ENCODE data around the gene PRR14. TPM values are rescaled to one million over a fixed set of nuclear protein-coding genes. Genes with fewer than 3 reads are reported as not detected.

Gene PRR14
- 18.1 to 25.2 TPM (median 24.3 TPM) in 5 replicates for total RNA-seq (2022; extraction: Qiagen RNA extraction; ENCODE audit: low read depth)

DNA sequence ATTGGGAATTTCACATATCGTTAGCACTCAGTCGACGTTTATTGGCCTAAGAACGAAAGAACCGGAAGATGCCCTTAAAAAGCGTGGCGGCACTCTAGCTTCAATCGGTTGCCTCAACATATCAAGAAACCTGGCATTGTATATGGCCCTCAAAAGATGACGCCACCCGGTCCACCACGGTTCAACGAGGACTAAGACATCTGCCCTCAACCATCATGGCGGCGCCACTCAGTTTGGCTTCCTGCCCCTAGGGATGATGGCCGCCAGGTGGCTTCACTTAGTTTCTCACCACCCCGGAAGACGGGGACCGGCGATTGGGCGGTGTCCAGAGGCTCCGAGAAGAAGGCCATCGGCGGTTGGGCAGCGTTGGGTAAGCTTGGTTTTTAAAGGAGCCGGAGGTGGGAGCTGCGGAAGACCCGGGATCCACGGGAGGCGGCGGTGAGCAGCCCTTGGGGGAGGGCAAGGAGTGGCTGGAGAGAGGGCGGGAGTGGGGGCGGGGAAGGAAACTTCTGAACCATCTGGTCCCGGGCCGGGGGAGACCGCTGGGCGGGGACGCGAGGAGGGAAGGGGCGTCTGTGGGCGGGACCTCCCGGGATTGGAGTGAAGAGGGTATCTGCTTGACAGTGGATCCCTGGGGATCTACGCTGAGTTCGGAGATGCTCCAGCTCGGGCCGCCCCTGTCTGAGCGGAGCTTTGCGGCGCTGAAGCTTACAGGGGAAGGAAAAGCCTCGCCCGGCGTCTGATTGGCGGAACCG is at the start of gene PRR14:
Gene PRR14, plus strand, starts transcription at position 592 of the 755 bp plus-strand sequence. CDS start 686 bp downstream, outside the sequence.

DNA sequence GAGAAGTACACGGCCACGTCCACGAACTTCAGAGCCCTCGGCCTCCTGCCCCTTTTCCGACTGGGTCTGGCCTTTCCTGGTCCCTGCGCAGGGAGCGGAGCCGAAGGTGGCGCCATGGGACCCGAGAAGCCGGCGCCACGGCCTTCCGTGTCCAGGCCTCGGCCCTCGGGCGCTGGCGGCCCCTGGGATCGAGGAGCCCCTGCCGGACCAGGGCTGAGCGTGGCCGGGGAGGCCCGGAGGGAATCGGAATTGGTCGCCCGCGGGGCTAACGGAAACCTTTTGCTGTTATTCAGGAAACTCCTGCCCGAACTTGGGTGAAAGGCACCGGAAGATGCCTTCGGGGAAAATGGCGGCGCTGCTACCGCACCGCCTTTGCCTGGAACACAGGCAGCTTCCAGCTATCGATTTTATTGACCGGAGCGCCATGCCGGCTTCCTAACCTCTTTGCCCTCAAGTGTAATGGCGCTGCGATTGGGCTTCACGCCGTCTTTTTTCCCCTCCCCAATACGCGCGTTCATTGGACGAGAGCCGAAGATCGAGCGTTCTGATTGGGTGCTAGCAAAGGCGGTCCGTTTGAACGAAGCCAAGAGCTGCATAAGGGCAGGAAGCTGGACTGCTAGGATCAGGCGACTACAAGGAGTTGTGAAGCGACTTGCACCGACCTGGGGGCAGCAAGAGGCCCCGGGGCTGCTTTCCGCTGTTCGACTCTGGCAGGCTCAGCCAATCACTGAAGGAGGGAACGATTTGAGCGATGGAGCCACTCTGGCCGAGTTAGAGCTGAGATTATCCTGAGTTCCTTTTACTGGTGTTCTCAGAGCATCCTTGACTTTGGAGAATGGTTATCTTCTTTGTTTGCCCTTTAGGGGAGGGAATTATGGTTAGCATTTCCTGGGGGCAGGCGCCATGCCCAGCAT is 40.6 kb upstream of the PRR14 start, which contains the start of gene ZNF689:
Gene ZNF689, minus strand, starts transcription at position 464 of the 914 bp plus-strand sequence. Its CDS starts 348 bp downstream, at position 116.

DNA sequence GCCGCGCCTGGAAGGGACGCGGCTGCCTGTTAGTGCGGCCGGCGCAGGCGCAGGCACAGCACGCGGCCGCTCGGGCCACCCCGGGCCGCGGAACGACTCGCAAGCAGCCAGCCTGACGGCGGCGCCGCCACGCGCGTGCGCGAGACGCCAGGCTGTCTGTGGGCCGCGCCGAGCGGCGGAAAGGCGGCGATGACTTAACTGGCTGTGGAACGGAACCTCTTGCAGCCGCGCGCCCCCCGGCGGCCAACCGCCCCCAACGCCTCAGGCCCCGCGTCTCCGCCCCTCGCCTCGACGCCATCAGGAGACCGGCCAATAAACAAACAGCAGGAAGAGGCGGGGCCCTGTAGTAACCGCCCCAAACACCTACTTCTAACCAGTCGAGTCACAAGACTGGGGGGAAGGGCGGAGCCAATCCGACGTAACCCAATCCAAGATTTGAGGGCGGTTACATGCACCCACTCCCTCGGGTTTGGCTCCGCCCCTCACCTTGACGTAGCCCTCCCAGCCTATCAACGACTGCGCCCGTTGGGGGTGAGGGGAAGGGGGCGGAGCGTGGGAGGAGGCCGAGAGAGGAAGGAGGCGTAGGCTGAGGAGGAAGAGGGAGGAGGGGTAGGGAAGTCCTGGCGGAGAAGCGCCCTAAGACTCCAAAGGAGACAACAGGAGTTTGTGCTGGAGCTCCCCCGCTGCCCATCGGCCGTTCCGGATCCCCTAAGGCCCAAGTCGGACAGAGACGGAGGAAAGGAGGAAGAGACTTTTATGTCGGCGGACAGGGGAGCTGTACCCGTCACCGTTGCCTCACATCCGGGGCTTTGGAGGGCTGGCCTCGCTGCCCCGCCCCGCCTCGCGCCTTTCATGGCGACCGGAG is 7.3 kb downstream of the PRR14 start, which contains the start of gene FBRS:
Gene FBRS, plus strand, starts transcription at position 566 of the 865 bp plus-strand sequence. CDS start 1,088 bp downstream, outside the sequence.

DNA sequence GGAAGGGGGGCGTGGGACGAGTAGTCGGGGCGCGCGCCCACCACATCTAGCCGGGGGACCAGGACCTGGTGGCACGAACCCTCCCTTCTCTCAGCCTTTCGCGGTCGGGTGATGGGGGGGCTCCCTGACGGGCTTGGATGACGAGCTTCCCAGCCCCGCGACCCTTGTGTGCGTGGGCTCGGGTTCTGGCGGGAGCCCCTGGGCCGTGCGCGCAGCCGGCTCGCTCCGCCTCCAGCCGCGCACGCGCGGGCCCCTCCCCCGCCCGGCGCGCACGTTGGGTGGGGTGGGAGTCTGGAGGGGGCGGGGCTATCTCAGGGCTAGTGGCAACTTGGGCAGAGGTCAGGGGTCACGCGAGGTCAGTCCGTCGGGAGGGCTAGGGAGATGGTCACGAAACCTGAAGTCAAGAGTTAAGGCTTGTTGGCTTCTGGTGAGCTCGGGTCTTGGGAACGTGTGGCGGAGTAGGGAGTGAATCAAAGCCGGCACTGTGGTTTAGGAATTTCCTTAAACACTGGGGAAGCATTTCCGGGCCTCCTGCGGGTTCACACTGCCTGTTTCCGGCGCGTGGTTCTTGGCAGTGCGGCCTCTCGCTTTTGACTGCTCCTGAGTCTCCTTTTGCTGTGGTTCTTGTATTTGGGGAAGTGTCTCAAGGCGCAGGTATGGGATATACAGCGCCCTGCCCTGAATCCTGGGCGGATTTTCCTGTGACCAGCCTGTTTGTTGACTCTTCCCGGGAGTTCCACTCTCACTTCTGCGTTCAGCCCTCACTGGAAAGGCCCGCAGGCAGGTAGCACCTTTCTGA is 48.3 kb downstream of the PRR14 start, which contains the start of gene SRCAP:
Gene SRCAP, plus strand, starts transcription at position 356 of the 799 bp plus-strand sequence. CDS start 1,654 bp downstream, outside the sequence.

Other genes with a start within 250 kb of the PRR14 start
- gene ZNF771, start 243.4 kb upstream of the PRR14 start, total RNA-seq (2022; extraction: Qiagen RNA extraction; ENCODE audit: low read depth): 3.4 to 7.1 TPM (median 6.1 TPM) in 5 replicates
- gene DCTPP1, start 220.9 kb upstream of the PRR14 start, total RNA-seq (2022; extraction: Qiagen RNA extraction; ENCODE audit: low read depth): 100.0 to 144 TPM (median 139 TPM) in 5 replicates
- 48.8 to 54.1 TPM (median 52.1 TPM) in 5 replicates for gene SEPHS2, start 205.1 kb upstream of the PRR14 start, total RNA-seq (2022; extraction: Qiagen RNA extraction; ENCODE audit: low read depth)
- 0.08 to 0.10 TPM in 2 of 5 replicates, not detected in the others for gene ITGAL, start 178.2 kb upstream of the PRR14 start, total RNA-seq (2022; extraction: Qiagen RNA extraction; ENCODE audit: low read depth)
- gene ZNF768, start 124.4 kb upstream of the PRR14 start, total RNA-seq (2022; extraction: Qiagen RNA extraction; ENCODE audit: low read depth): 35.1 to 46.6 TPM (median 45.4 TPM) in 5 replicates
- 2.5 to 4.4 TPM (median 4.0 TPM) in 5 replicates for gene ZNF747, start 116.1 kb upstream of the PRR14 start, total RNA-seq (2022; extraction: Qiagen RNA extraction; ENCODE audit: low read depth)
- 4.3 to 6.6 TPM (median 5.5 TPM) in 5 replicates for gene ZNF764, start 92.6 kb upstream of the PRR14 start, total RNA-seq (2022; extraction: Qiagen RNA extraction; ENCODE audit: low read depth)
- gene ZNF688, start 79.2 kb upstream of the PRR14 start, total RNA-seq (2022; extraction: Qiagen RNA extraction; ENCODE audit: low read depth): 5.2 to 7.9 TPM (median 7.3 TPM) in 5 replicates
- not detected in 5 replicates for gene ZNF785, start 65.3 kb upstream of the PRR14 start, total RNA-seq (2022; extraction: Qiagen RNA extraction; ENCODE audit: low read depth)
- 7.6 to 9.1 TPM (median 8.3 TPM) in 5 replicates for gene ZNF689, start 40.6 kb upstream of the PRR14 start, total RNA-seq (2022; extraction: Qiagen RNA extraction; ENCODE audit: low read depth)
- gene FBRS, start 7.5 kb downstream of the PRR14 start, total RNA-seq (2022; extraction: Qiagen RNA extraction; ENCODE audit: low read depth): 29.2 to 47.0 TPM (median 41.2 TPM) in 5 replicates
- 9.9 to 28.4 TPM (median 21.7 TPM) in 5 replicates for gene SRCAP, start 48.2 kb downstream of the PRR14 start, total RNA-seq (2022; extraction: Qiagen RNA extraction; ENCODE audit: low read depth)
- gene PHKG2, start 97.5 kb downstream of the PRR14 start, total RNA-seq (2022; extraction: Qiagen RNA extraction; ENCODE audit: low read depth): 16.5 to 27.8 TPM (median 22.1 TPM) in 5 replicates
- 6.2 to 9.6 TPM (median 6.7 TPM) in 5 replicates for gene CFAP119, start 111.1 kb downstream of the PRR14 start, total RNA-seq (2022; extraction: Qiagen RNA extraction; ENCODE audit: low read depth)
- gene RNF40, start 111.4 kb downstream of the PRR14 start, total RNA-seq (2022; extraction: Qiagen RNA extraction; ENCODE audit: low read depth): 67.9 to 91.6 TPM (median 78.8 TPM) in 5 replicates
- gene ZNF629, start 136.2 kb downstream of the PRR14 start, total RNA-seq (2022; extraction: Qiagen RNA extraction; ENCODE audit: low read depth): 15.7 to 19.3 TPM (median 17.4 TPM) in 5 replicates
- gene BCL7C, start 243.1 kb downstream of the PRR14 start, total RNA-seq (2022; extraction: Qiagen RNA extraction; ENCODE audit: low read depth): 26.5 to 41.9 TPM (median 38.4 TPM) in 5 replicates
- 0.08 to 0.23 TPM (median 0.16 TPM) in 4 of 5 replicates, not detected in the other for gene CTF1, start 245.7 kb downstream of the PRR14 start, total RNA-seq (2022; extraction: Qiagen RNA extraction; ENCODE audit: low read depth)

Measured in A549 treated with RU486 at 1 μM for 4 hours (cell line).